Stimulated activated CD4-positive, alpha-beta T cell treated with anti-CD3 and anti-CD28 coated beads, Interleukin-1b, Interleukin-23, amount 100 ng/mL, for 24 hours (primary cell): ENCODE results near the gene EVI5.
"Not testable (repeated sequence)": the region's sequence is repeated elsewhere in the genome, so short reads cannot be mapped to it uniquely, and the experiment has no call there.

Experiments
- DNase-seq, 4 experiments: peaks; one replicate each; pipeline ENCODE4 v3.0.0-alpha.2; 2020; ENCODE audit warnings: low read depth in 4 of 4, low spot score in 1 of 4

EVI5 gene

DNA sequence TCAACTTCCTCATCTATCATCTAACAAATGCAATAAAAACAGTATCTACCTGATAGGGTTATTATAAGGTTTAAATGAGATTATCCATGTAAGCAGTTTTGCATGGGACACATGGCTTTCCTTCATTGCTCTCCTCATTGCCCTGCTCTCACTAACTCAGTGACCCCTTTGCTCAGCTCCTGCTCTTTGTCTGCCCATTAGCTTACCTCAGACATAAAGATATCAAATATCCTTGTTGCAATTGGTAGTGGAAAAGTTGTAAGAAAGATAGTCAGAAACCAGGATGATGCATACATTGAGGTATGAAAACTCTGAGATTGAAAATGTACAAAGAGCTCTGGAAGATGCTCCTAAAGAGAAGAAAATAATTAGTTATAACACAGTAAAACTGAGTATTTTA is 89.8 kb downstream of the EVI5 start:
- DNase-seq = no peak

DNA sequence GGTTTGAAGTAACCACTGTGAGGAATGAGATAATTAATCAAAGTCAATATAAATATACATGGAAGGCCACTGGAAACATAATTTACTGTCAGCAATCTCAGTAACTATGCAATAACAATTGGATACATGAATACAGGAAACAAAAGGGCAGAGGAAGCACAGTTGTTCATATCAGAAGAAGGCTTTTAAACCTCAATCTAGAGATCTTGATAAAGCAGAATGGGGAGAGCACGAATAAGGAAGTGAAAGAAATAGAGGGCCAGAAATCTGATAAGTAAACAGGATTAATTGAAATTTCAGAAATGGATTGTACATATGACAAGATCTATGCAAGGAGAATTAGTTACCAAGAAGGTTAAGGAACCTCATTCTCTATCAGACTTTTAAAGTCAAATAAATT is 93.0 kb downstream of the EVI5 start:
- no peak for DNase-seq

DNA sequence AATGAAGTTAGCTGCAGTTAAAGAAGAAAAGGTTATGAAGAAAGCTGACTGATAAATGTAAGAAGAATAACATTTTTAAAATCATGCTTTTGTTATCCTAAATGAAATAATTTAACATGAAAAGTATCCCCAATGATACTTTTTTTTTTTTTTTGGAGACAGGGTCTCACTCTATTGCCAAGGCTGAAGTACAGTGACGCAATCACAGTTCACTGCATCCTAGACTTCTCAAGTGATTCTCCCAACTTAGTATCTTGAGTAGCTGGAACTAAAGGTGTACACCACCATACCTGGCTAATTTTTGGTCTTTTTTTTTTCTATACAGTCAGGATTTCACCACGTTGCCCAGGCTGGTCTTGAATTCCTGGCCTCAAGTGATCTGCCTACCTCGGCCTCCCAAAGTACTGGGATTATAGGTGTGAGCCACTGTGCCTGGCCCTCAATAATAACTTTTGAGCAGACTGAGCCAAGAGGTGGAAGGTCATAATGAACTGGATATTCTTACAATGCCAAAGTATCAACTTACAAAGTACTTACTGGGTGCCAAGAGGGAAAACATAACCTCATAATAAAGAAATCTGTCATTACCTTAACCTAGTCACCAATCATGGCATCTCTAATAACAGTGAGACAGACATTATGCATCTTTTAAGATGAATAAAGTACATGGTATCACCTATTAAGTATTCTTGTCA is 94.5 kb downstream of the EVI5 start:
- no peak for DNase-seq

DNA sequence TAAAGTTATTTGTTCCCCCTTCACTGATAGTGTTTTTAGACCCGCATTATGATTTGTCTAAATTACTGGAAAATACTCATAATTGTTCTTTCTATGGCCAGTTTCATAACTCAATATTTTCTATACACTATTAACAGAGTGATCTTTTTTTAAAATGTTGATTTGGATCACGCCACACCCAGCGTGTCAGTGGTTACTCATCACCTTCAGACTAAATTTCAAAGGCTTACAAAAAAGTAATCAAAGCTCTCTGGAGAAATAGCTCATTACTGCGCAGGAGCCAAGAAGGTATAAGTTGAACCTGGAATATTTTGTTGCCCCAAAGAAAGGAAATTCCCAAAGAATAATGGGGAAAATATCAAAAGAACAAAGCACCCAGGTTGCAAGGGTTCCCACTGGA is 104.9 kb downstream of the EVI5 start:
- no peak for DNase-seq

DNA sequence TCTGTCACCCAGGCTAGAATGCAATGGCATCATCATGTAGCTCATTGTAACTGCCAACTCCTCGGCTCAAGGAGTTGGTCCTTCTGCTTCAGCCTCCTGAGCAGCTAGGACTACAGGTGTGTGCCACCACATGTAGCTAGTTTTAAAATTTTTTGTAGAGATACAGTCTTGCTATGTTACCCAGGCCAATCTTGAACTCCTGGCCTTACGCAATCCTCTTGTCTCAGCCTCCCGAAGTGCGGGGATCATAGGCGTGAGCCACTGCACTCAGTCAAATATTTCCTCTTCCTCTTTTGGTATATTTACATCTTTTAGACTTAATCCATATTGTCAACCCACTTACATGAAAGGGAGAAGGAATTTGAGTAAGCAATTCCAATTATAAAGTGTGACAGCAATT is 121.1 kb downstream of the EVI5 start:
- DNase-seq = no peak

DNA sequence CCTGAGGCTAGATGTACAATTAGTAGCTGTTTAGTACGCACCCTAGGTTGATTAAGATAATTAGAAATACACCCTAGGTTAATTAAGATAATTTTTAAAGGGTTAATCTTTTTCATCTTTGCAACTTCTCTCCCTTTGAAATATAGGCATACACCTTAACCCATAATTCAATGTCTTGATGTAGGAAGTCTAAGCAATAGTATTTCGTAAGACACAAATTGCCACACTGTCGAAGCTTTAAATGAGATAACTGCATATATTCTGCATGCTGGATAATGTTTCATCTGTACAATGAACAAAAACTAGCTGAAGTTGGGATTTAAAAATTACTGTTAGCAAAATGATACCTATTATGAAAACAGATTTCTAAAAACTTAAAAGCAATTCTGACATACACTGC is 122.9 kb downstream of the EVI5 start:
- no peak for DNase-seq

DNA sequence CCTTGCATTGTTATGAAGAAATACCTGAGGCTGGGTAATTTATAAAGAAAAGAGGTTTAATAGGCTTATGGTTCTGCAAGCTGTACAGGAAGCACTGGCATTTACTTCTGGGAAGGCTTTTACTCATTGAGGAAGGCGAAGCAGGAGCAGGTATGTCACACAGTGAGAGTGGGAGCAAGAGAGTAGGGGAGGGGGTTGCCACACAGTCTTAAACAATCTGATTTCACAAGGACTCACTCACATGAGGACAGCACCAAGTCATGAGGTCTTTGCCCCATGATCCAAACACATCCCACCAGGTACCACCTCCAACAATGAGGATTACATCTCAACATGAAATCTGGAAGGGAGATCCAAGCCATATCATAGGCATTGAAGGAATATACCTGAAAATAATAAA is 127.2 kb downstream of the EVI5 start:
- no peak for DNase-seq

DNA sequence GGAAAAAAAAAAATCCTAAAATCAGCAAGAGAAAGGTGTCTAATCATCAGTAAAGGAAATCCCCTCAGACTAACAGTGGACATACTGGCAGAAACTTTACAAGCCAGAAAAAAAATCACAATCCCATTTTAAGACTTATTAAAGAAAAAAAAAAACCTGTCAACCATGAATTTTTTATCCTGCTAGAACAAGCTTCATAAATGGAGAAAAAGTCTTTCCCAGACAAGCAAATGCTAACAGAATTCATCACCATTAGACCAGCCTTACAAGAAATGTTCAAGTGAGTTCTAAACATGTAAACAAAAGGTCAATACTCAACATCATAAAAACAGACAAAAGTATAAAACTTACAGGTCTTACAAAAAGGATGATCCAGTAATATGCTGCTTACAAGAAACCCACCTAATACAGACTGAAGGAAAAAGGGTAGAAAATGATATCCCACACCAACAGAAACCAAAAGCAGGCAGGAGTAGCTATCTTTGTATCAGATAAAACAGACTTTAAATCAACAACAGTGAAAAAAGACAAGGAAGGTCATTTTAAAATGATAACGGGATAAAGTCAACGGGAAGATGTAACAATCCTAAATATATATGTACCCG is 129.6 kb downstream of the EVI5 start:
- DNase-seq = no peak

DNA sequence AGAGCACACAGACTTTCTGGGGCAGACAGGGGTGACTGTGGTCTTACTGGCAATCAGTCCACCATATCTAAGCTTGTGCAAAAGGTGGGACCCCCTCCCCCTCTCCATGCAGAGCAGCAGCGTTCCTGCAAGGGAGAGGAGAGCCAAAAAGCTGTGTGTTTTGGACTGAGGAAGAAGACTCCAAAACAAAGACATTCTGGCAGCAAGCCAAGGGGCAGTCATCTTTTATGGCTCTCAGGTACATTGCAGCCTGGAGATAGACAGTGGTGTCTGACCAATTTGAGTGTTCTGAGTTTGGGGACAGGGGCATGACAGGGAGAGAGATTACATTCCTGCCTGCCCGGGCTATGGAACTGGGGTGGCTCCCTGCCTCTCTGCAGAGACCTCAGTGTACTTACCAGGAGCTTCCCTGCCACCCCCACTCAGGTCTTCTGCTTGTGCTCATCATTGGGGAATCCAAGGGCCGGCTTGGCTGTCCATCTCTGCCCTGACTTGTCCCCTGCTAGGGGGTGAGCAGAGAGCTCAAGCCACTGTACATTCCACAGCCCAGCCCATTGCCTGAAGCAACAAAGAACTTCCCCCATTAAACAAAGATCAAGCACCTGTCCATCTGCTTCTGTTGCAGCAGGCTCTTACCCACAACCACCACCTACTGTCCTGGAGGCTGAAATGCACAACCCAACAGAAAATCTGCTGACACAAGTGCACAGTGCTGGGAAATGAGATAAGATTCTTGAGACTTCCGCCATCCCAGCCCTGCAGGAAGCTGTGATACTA is 131.1 kb downstream of the EVI5 start:
- no peak for DNase-seq

DNA sequence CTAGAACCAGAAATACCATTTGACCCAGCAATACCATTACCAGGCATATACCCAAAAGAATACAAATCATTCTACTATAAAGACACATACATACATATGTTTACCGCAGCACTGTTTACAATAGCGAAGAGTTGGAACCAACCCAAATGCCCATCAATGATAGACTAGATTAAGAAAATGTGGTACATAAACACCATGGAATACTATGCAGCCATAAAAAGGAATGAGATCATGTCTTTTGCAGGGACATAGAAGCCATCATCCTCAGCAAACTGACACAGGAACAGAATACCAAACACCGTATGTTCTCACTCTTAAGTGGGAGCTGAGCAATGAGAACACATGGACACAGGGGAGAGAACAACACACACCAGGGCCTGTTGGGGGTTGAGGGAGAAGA is 144.2 kb downstream of the EVI5 start:
- not testable (repeated sequence) for DNase-seq

DNA sequence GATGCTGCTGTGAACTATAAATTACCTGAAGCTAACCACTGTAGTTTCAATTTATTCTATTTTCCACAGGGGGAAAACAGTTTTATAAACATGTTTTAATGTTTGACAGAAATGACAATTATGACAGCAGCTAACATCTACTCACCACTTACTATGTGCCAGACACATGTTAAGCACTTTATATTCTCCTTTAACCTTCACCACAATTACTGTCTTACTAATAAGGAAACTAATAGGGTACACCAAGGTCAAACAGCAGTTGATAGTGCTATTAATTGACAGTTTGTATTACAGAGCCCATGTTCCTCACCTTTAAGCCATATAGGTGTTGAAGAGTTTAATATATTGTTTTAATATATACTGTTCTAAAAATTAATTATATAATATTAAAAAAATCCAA is 146.4 kb downstream of the EVI5 start:
- no peak for DNase-seq

DNA sequence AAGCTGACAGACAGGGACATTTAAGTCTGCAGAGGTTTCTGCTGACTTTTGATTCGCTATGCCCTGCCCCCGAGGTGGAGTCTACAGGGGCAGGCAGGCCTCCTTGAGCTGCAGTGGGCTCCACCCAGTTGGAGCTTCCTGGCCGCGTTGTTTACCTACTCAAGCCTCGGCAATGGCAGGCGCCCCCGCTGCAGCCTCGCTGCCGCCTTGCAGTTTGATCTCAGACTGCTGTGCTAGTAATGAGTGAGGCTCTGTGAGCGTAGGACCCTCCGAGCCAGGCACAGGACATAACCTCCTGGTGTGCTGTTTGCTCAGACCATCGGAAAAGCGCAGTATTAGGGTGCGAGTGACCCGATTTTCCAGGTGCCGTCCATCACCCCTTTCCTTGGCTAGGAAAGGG is 149.7 kb downstream of the EVI5 start:
- not testable (repeated sequence) for DNase-seq

DNA sequence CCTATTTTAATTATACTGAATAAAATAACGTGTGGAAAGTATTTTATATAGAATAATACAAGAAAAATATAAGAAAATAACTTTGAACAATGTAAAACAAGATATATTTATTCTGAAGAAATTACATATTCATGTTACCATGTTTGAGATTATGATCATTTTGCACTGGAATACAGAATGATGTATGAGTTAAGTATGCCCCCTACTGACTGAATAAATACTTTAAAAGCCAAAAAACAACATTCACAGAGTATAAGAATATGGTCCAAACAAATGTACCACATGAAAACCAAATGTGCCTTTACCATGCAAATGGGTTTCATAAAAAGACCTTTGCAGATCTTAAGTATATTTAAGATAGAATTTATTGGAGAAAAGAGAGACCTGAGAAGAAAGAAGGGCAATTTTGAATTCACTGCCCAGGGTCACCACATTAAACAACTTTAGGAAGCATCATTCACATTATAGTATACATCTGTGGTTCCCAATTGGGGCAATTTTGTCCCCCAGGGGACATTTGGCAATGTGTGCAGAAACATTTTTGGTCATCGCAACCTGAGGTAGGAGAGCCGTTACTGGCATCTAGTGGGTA is 161.6 kb downstream of the EVI5 start:
- no peak for DNase-seq

DNA sequence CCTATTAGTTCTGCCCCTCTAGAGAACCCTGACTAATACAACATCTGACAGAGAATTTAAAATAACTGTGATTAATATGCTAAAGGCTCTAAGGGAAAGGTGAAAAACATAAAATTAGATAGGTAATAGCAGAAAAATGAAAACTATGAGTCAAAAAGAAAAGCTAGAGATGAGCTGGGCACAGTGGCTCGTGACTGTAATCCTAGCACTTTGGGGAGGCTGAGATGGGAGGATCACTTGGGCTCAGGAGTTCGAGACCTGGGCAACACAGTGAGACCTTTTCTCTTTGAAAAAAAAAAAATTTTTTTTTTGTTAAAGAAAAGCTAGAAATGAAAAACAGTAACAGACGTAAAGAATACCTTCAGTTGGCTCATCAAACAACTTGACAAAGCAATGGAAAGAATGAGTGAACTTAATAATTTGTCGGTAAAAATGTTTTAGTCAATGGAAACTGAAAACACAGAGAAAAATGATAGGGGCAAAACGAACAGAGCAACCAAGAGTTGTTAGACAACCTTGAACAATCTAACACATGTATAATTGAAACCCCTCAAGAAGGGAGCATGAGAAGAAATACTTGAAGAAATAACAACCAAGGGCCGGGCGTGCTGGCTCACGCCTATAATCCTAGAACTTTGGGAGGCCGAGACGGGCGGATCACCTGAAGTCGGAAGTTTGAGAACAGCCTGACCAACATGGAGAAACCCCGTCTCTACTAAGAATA is 165.3 kb downstream of the EVI5 start:
- peak in 3 of 4 experiments; percentile 12 to 17 (median 15) for DNase-seq

DNA sequence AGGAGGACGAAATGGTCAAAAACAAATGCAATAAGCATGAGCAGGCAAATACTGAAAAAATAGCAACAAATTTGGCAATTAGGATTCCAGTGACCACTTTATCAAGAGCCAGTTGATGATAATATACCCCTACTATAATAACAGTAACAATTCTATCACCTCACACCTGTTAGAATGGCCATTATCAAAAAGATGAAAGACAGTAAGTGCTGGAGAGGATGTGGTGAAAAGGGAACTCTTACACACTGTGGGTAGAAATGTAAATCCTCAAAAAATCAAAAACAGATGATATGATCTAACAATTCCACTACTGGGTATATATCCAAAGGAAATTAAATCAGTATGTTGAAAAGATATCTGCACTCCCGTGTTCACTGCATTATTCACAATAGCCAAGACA is 183.9 kb downstream of the EVI5 start:
- DNase-seq = no peak

DNA sequence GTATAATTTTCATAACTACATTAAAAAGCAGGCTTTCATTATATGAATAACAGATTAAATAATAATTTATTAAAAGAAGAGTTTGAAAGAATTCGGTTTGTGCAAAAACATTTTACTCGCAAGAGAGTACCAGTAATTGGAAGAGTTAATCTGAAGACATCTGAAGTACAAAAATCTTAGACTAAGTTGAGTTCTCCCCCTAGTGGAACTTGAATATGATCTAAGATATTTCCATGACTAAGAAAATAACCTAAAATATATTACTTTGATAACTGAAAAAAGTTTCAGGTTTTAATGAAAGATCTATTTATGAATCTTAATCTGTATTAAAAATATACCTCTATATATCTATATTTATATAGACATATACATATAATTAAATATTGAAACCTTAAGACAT is 185.7 kb downstream of the EVI5 start:
- DNase-seq = no peak

DNA sequence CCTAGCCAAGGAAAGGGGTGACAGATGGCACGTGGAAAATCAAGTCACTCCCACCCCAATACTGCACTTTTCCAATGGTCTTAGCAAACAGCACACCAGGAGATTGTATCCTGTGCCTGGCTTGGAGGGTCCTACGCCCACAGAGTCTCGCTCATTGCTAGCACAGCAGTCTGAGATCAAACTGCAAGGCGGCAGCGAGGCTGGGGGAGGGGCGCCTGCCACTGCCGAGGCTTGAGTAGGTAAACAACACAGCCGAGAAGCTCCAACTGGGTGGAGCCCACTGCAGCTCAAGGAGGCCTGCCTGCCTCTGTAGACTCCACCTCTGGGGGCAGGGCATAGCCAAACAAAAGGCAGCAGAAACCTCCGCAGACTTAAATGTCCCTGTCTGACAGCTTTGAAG is 195.5 kb downstream of the EVI5 start:
- DNase-seq = not testable (repeated sequence)

DNA sequence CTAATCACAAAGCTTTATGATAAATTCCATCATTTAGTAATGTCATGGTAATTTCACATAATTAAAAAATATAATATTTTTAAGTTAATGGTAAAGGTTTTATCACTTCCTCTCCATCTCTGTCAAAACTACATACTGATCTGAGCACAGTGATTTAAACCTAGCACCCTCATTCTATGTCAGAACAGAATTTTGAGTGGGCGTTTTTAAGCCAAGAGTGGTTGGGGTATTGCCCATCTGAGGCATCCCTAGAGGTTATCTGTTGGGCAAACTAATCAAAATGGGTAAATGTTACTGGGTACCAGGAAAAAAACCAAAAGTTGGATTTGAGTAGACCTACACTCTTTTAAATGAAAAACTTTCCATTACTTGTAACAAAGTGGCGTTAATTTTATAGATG is 197.5 kb downstream of the EVI5 start:
- DNase-seq = no peak

DNA sequence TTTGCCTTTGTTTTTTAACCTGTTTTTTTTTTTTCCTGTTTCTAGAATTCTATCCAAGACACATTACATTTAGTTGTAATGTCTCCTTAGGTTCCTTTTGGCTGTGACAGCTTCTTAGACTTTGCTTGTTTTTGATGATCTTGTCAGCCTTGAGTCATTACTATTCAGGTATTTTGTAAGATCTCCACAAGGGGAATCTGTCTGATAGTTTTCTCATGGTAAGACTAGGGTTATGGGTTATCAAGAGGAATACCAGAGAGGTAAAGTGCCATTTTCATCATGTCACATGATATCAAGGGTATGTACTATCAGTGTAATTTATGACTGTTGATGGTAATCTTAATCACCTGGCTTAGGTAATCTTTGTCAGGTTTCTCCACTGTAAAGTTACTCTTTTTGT is 199.1 kb downstream of the EVI5 start:
- no peak for DNase-seq

DNA sequence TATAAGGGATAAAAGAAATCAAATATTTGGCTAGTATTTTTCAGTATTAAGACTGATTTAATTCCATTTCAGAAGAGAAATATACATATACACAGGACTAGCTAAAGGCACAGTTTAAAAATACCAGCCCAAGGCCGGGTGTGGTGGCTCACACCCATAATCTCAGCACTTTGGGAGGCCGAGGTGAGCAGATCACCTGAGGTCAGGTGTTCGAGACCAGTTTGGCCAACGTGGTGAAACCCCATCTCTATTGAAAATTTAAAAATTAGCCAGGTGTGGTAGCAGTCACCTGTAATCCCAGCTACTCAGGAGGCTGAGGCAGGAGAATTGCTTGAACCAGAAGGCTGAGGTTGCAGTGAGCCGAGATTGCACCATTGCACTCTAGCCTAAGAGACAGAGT is 200.1 kb downstream of the EVI5 start:
- DNase-seq = not testable (repeated sequence)
